ENCODE data around the gene ZNF516.

Gene ZNF516

DNA sequence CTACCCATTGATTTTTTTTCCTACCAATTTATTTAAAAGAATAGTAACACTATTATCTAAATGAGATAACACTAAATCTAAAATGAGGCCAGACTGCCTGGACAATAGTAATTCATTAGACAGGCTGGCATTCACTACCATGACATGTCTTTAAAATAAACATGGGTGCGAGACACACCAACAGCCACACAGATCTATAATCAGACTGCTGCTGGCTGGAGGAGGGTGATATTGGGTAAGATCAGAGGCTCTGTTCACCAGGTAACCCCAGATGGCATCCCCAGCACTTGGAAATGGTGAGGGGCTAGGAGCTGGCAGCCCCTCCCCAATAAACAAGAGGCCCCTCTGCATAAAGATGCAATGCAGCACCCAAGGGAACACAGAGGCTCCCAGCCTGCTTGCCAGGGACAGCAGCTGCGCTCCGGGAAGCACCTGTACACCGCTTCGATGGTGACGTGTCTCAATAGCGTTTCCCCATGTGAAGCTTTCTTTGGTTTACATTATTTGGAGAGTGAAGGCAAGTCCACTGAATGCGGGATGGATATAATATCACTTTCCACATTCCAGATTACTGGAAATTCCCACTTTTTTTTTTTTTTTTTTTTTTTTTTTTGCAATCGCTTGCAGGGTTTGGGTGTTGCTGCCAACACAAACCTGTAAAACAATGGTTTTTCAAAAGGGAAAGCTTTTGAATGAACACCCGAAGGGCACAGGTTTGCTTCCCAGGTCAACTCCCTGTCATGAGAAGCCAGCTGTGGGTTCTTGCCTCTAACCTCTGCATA is 159.0 kb downstream of the ZNF516 start:
- DNase-seq = no peak

DNA sequence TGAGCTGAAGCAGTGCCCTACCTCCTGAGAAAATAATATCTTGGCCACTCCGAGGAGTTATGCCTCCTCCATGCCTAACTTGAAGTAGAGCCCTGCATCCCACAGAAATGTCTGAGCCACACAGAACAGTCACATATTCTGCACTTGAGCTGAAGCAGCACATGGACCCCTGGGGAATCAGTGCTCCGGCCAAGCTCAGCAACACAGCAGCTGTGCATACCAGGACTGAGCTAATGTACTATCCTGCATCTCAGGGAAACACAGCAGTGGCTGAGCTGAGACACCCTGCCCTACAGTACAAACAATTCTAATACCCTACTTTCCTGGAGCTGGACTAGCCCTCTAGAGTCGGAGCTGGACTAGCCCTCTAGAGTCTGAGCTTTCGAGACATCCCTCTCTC is 166.9 kb downstream of the ZNF516 start:
- no peak for DNase-seq

DNA sequence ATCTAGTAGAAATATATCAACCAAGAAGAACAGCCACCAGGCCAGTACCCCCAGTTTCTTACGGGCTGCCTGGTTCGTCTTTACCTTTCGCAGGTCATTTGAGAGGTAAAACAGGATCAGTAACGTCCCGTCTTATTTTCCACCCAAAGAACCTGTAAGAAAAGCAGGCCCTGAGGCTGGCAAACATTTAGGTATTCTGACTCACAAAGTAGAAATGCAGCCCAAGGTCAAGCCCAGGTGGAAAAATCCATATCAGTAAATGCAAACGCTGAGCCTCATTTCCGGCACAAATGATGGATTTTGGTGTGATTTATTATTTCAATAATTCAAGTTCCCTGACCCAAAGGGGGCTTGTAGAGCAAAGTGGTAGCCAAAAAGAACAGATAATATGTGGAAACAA is 171.2 kb downstream of the ZNF516 start:
- DNase-seq = no peak

DNA sequence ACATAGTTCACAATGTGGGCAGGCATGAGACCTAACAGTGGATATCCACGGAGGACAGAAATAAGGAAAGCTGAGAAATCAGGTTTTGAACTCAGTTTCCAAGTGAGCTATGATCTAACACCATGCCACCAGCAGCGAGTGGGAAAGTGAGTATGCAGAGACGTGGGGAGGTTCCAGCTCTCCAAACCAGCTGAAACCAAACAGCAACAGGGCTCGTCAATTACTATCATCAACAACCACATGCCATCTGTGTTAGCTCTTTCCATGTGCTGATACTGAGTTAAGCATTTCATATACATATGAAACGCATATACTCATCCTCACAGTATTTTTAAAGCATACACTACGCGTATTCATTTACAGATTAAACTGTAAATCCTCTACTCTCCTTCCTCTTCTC is 172.4 kb downstream of the ZNF516 start:
- DNase-seq = no peak

DNA sequence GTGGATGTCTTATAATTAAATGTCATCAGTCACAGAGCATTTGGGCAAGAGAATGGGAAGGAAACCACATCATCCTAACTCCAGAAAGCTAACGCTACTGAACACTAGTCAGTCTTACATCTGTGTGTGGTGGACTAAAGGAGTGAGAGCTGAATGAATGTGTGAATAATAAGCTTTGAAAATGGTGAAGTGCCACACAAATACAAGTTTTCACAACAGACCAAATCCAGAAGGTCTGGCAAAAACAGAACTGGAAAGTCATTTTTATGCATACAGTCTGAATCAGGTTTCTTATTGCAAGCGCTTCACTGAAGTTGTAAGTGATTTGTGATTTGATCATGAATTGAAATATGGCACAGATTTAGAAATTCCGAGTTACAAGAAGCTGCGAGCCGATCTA is 175.7 kb downstream of the ZNF516 start:
- DNase-seq = no peak

DNA sequence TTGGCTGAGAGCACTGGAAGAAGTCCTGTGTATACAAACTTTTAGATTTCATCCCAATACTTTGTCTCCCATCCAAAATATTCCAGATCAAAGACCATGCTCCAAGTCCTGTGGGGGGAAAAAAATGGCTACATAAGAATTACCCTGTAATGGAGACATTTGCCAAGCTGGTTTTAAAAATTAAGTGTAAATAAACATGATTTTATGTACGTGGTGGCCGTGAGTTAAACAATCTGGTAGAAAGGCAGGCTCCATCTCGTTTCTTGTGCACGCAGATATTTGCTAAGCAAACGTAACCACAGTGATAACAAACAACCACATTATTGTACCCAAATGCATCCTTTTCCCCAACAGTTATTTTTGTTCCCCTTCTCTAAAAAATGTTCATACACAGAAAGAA is 176.4 kb downstream of the ZNF516 start:
- DNase-seq = no peak

DNA sequence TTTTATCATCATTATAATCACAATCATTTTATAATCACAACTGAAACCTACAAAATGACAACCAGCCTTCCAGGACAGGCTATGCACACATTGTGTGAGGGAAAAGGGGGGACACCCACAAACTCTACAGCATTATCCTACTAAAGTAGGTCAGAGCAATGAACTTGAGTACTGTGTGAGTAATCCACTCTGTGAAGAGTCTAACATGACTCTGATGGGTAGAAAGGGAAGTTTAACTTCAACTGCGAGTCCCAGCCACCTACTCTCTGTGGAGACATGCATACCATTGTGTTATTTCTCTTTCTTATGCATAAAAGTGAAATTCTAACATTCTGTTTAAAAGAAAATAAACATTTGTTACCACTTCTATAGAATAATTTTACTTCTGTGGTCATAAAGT is 177.9 kb downstream of the ZNF516 start:
- no peak for DNase-seq

DNA sequence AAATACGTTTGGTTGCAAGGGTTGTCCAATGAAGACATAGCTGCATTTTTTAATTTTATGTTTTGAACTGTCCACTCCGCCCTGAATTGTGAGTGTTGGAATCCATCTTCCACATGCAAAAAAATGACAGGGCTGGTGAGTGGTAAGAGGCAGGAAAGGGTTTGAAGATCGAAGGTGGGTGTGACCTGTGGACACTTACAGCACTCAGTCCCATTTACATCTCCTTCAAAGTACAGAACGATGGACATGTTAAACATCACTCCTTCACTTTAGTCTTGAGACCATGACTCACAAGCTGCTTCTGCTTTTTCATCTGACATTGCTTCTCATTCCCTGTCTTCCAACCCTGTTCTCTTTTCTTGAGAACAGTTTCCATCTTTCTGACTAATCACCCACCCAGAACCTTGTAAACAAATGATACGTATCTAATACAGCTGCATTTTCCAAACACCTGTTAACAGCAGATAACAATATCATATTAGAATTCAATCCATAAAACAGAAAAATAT is 179.3 kb downstream of the ZNF516 start:
- DNase-seq = no peak

DNA sequence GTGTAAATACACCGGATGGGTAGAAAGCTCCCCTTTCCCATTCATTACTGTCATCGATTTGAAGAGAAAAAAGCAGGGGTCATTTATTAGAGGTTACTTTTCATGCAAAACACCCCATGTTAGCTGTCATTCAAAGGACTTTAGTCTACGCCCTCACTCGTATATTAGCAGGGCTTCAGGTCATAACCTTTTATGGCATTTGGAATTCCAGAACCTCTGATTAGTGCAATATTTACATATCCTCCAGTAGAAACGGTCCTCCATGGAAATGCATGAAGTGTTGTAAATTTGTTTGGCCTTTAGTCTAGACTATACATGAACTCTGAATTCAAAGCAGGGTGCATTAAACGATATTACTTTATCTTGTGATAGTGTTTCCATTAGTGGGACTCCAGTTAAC is 180.5 kb downstream of the ZNF516 start:
- no peak for DNase-seq

DNA sequence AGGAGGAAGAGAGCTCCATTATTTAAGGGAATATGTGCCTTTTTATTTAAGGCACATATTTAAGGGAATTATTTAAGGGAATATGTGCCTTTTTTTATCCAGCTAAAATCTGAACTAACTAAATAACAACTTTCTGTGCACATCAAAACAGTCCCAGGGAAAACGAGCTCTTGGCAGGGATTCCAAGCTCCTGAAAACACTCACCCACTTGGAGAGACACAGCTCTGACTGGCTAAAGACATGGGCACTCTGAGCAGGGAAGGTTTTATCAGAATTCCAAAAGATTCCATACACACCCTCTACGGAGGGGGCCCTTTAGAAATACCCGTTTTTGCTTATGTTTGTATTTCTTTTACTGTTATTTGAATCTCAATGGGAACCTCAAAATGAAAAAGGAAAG is 181.0 kb downstream of the ZNF516 start:
- DNase-seq = no peak

Measured in CD4-positive, alpha-beta T cell treated with Interleukin-6 for 4 hours (primary cell).